GM18505 (cell line): ENCODE results near the gene TTC38.
A peak's percentile ranks its signal among the peaks of the same experiment; 100 is the strongest.

Experiments
- ATAC-seq: cut with Tn5 transposase; IDR thresholded peaks from one replicate; pipeline ENCODE4 v1.9.1; 2021; ENCODE audit not compliant: unreplicated experiment
- POLR2A ChIP-seq: IDR thresholded peaks from 4 replicates; pipeline ENCODE4 v1.6.1; 2011; ENCODE audit warnings: borderline replicate concordance; ENCODE audit not compliant: insufficient read depth, insufficient read length; ENCODE audit errors: extremely low read depth

The TTC38 gene

GRCh38 chr22:46278656-46279645, 11.1 kb downstream of the TTC38 start:
- no peak for ATAC-seq
- no peak for TF ChIP-seq POLR2A

DNA sequence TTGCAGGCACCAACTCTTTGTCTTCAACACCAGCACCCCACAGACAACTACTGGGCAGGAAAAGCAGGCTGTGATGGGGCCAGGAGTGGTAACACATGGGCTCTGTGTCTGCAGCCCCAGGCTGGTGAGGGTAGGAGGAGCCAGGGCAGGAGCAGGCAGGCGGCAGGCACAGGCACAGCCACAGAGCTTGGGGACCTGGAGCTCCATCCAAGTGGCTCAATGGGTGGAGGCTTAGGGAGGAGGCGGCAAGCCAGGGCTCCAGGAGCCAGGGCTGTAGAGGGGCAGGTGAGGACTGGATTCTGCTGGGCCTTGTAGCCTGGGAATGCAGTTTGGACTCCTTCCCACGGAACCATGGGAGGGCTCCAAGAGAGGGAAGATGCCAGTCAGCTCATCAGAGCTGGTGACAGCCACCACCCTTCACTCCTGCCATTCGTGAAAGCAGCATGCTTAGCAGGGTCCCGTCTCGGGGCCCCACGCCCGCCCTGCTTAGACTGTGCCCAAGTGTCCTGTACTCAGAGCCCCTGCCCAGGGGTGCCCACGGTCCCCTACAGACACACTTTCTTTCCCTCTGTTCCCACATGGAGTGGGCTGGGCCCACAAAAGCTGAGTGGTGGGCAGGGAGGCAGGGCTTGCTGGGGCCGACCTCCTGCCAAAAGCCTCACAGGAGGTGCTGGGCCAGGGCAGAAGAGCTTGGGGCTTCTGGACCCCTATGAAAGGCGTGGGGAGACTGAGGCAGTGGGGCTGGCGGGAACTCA, 12.4 kb downstream of the TTC38 start:
- TF ChIP-seq POLR2A: no peak
- ATAC-seq: no peak

GRCh38 chr22:46280999-46281623, 13.3 kb downstream of the TTC38 start:
- no peak for ATAC-seq
- TF ChIP-seq POLR2A: no peak

DNA sequence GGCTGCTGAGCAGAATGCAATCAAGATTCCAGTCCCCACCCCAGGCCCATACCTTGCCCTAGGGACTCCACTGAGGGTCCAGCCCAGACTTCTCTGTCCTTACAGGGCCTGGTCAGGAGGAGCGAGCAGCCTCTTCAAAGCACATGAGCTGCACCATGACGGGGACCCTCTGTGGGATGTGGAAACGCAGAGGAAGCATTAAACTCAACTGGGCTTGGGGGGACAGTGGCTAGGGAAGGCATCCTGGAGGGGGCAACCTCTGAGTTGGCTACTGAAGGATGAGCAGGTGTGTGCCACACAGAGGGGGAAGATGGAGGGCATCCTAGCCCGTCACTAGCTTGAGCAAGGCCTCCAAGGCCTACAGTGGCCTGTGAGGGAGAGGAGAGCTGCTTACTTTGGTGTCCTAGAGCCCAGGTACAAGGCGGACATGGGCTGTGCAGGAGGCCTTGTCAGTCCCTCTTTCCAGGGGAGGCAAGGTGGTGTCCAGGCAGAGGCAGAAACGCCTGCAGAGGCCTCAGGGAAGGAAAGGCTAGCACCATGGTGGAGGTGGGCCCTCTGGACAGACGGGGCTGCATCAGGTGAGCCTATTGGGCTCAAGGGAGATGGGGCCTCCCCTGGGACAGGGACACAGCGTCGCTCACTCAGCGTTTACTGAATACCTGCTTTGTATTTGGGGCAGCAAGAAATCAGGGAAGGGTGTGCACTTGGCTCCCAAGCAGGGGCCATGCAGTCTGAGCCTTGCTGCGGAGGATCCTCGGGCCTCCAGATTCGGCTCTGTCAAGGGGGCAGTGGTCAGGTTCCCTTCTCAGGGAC, 14.3 kb downstream of the TTC38 start:
- TF ChIP-seq POLR2A: no peak
- ATAC-seq: no peak

DNA sequence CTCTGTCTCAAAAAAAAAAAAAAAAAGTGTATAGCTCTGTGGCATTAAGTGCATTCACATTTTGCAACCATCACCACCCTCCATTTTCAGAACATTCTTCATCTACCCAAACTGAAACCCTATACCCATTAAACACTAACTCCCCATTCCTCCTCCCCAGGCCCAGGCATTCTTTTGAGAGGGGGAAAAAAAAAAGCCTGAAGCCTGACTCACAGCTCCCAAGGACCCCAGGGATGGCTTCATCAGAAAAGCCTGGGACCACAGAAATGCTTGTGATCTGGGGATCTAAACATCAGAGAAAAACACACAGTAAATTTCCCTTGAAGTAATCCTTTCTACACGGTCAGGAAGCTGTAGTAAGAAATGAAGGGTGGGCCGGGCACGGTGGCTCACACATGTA, 18.2 kb downstream of the TTC38 start:
- TF ChIP-seq POLR2A: no peak
- ATAC-seq: no peak

- no peak for TF ChIP-seq POLR2A
- ATAC-seq: no peak
Observed at GRCh38 chr22:46286941-46287872, 19.4 kb downstream of the TTC38 start.

DNA sequence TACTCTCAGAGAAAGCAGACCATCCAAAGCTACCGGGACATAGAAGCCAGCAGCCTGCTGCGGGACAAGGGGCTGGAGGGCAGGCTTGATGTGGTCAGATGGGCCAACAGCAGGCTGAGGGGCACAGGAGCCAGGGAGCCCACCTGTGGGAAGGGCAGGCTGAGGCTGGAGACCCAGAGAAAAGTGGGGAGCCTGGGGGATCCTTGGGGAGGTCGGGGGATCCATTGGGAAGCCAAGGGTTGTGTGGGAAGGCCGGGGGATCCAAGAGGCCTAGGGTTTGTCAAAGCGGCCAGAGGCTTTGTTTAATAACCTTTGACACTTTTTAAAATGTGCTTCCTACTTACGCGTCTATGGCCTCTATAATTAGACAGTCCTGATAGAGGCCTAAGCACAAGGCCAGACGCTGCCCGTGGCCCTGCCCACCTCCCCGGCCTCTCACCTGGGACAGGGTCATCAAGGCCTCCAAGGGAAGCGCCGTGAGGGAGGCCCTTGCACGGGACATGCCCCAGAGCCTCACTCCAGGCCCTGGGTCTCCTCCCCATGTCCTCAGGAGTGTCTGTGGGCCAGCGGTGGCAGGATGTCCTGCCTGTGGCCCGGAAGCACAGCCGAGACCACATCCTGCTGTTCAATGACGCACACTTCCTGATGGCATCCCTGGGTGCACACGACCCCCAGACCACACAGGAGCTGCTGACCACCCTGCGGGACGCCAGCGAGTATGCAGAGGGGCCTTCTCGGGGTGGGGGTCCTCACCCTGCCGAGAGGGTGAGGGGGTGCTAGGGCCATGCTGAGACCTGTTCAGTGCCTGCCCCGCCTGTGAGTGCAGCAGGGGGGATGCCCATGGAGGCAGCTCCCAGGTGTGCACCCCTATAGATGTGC, 20.3 kb downstream of the TTC38 start:
- TF ChIP-seq POLR2A: peak; percentile 87
- ATAC-seq: no peak

- TF ChIP-seq POLR2A: no peak
- no peak for ATAC-seq
Observed at GRCh38 chr22:46288846-46289243, 21.0 kb downstream of the TTC38 start.

- ATAC-seq: no peak
- no peak for TF ChIP-seq POLR2A
Observed at GRCh38 chr22:46289244-46289891, 21.6 kb downstream of the TTC38 start.

DNA sequence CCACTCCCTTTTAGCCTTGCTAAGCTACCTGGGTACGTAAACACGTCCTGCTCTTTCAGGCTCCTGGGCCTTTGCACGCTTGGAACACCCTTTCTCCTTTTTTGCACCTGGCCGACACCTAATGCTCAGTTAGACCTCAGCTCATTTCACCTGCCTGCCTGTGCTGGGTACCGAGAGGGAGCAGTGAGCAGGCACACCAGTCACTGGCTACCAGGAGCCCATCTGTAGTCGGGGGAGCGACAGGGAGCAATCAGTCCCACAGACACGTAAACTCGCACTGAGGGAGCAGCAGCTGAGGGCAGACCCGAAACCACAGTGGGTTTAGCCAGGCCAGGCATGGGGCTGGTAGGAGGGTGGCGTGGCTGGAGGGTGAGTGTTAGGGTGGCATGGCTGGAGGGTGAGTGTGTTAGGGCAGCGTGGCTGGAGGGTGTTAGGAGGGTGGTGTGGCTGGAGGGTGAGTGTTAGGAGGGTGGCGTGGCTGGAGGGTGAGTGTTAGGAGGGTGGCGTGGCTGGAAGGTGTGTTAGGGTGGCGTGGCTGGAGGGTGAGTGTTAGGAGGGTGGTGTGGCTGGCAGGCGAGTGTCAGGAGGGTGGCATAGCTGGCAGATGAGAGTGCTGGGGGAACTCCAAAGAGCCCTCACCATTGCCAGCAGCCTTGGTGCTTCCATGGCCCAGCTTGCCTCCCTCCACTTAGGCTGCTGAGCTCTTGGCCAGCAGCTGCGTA, 22.5 kb downstream of the TTC38 start:
- no peak for TF ChIP-seq POLR2A
- ATAC-seq: no peak
